IMR-90 (cell line): ENCODE results near the gene SNAPIN. TPM values are rescaled to one million over a fixed set of nuclear protein-coding genes. Genes with fewer than 3 reads are reported as not detected.

ENCODE experiments used
- ATAC-seq: fragments of 200-7000 bp; cut with Tn5 transposase; 2 replicates; pipeline ENCODE4 v1.9.1; 2020; ENCODE audit warnings: low read depth, mild to moderate bottlenecking, moderate library complexity
- BruUV-seq: library from RNA; stranded (reverse); fragments of 400-500 nt; replicated peaks from 2 replicates; lab custom pipeline; 2021; lab: Mats Ljungman, UMichigan
- CTCF ChIA-PET: fragments of 300-600 bp; formaldehyde crosslinking; extraction: SDS; loops from one replicate; lab custom pipeline; 2021; ENCODE audit warnings: antibody characterized with exemption; lab: Yijun Ruan, JAX
- POLR2A ChIA-PET: fragments of 300-600 bp; sonication (Branson Sonifier 250); formaldehyde crosslinking; loops from one replicate; lab custom pipeline; 2022; ENCODE audit warnings: antibody characterized with exemption; ENCODE audit not compliant: unreplicated experiment; lab: Charles Lee
- DNase-seq: peaks from one replicate; pipeline ENCODE4 v3.0.0; 2013
- H2AFZ ChIP-seq: replicated peaks from 2 replicates; pipeline ENCODE3; 2013; ENCODE audit warnings: low read length, mild to moderate bottlenecking; ENCODE audit not compliant: poor library complexity
- H2AK5ac ChIP-seq: 2 replicates; pipeline ENCODE4 v1.6.1; 2013; ENCODE audit warnings: low read depth, low read length, inconsistent platforms
- H2AK9ac ChIP-seq: replicated peaks from 2 replicates; pipeline ENCODE3; 2013; ENCODE audit warnings: mild to moderate bottlenecking, low read depth, low read length, moderate library complexity; ENCODE audit not compliant: poor library complexity
- H2BK120ac ChIP-seq: 2 replicates; pipeline ENCODE4 v1.6.1; 2013; ENCODE audit warnings: low read depth, low read length, inconsistent platforms
- H2BK15ac ChIP-seq: 3 replicates; pipeline ENCODE4 v1.6.1; 2013; ENCODE audit warnings: low read depth, low read length, inconsistent platforms
- H2BK20ac ChIP-seq: 2 replicates; pipeline ENCODE4 v1.6.1; 2013; ENCODE audit warnings: low read depth, mild to moderate bottlenecking, inconsistent platforms, low read length, moderate library complexity
- H2BK5ac ChIP-seq: 2 replicates; pipeline ENCODE4 v1.6.1; 2013; ENCODE audit warnings: mild to moderate bottlenecking, low read depth, low read length, inconsistent platforms; ENCODE audit not compliant: poor library complexity, severe bottlenecking
- H3K14ac ChIP-seq: replicated peaks from 2 replicates; pipeline ENCODE4 v1.6.1; 2013; ENCODE audit warnings: low read depth, low read length, inconsistent platforms
- H3K18ac ChIP-seq: 2 replicates; pipeline ENCODE4 v1.6.1; 2013; ENCODE audit warnings: low read depth, low read length, control low read depth
- H3K23ac ChIP-seq: 2 replicates; pipeline ENCODE4 v1.6.1; 2013; ENCODE audit warnings: low read depth, low read length, inconsistent platforms
- H3K27ac ChIP-seq: 2 replicates; pipeline ENCODE4 v1.5.1; 2013; ENCODE audit warnings: mild to moderate bottlenecking, control low read depth, low read length; ENCODE audit not compliant: insufficient read depth
- H3K27me3 ChIP-seq: 2 replicates; pipeline ENCODE4 v1.6.1; 2013; ENCODE audit warnings: low read length; ENCODE audit not compliant: control insufficient read depth, insufficient read depth
- H3K36me3 ChIP-seq: 2 replicates; pipeline ENCODE4 v1.6.1; 2013; ENCODE audit warnings: low read length, mixed read lengths; ENCODE audit not compliant: control insufficient read depth, insufficient read depth
- H3K4ac ChIP-seq: 2 replicates; pipeline ENCODE4 v1.6.1; 2013; ENCODE audit warnings: low read depth, low read length, inconsistent platforms
- H3K4me1 ChIP-seq: 2 replicates; pipeline ENCODE4 v1.6.1; 2013; ENCODE audit warnings: low read length, mixed read lengths; ENCODE audit not compliant: control insufficient read depth, insufficient read depth
- H3K4me2 ChIP-seq: 2 replicates; pipeline ENCODE4 v1.6.1; 2013; ENCODE audit warnings: low read depth, mild to moderate bottlenecking, control low read depth, low read length, moderate library complexity
- H3K4me3 ChIP-seq: 2 replicates; pipeline ENCODE4 v1.5.1; 2013; ENCODE audit warnings: low read depth, mild to moderate bottlenecking, control low read depth, low read length, moderate library complexity; ENCODE audit not compliant: insufficient read depth
- H3K56ac ChIP-seq: 2 replicates; pipeline ENCODE4 v1.6.1; 2013; ENCODE audit warnings: low read length, inconsistent platforms; ENCODE audit not compliant: insufficient read depth; ENCODE audit errors: extremely low read depth
- H3K79me1 ChIP-seq, 2 experiments: 2 replicates each; pipeline ENCODE4 v1.6.1; 2013; ENCODE audit warnings: low read length in 2 of 2, inconsistent platforms in 1 of 2, low read depth in 1 of 2
- H3K9ac ChIP-seq: 2 replicates; pipeline ENCODE4 v1.6.1; 2013; ENCODE audit warnings: low read depth, low read length, control low read depth
- H3K9me1 ChIP-seq: 2 replicates; pipeline ENCODE4 v1.6.1; 2013; ENCODE audit warnings: low read length, inconsistent platforms; ENCODE audit not compliant: insufficient read depth
- H3K9me3 ChIP-seq: 2 replicates; pipeline ENCODE4 v1.6.1; 2013; ENCODE audit warnings: low read length; ENCODE audit not compliant: control insufficient read depth, insufficient read depth
- H4K20me1 ChIP-seq: 2 replicates; pipeline ENCODE4 v1.6.1; 2013; ENCODE audit warnings: low read length, inconsistent platforms; ENCODE audit not compliant: insufficient read depth
- H4K5ac ChIP-seq: 2 replicates; pipeline ENCODE4 v1.6.1; 2013; ENCODE audit warnings: mild to moderate bottlenecking, low read depth, low read length, control low read depth
- H4K8ac ChIP-seq, 2 experiments: 2 replicates each; pipeline ENCODE4 v1.6.1; 2013; ENCODE audit warnings: low read depth in 2 of 2, low read length in 2 of 2, control low read depth in 1 of 2, inconsistent platforms in 1 of 2
- H4K91ac ChIP-seq: 2 replicates; pipeline ENCODE4 v1.6.1; 2013; ENCODE audit warnings: low read depth, low read length, inconsistent platforms; ENCODE audit not compliant: insufficient read depth
- BHLHE40 ChIP-seq: fragments of 150-350 bp; IDR thresholded peaks from 2 replicates; pipeline ENCODE4 v1.6.1; 2016; ENCODE audit warnings: mild to moderate bottlenecking, low read depth, low read length
- ELK1 ChIP-seq: fragments of 150-350 bp; IDR thresholded peaks from 2 replicates; pipeline ENCODE4 v1.6.1; 2016; ENCODE audit warnings: low read depth, mild to moderate bottlenecking, low read length, moderate library complexity, borderline replicate concordance
- MAFK ChIP-seq: IDR thresholded peaks from 2 replicates; pipeline ENCODE4 v1.6.1; 2012; ENCODE audit warnings: low read depth, low read length, improper control_type of control experiment
- MAZ ChIP-seq: IDR thresholded peaks from 2 replicates; pipeline ENCODE4 v1.6.1; 2012; ENCODE audit warnings: low read depth, mild to moderate bottlenecking, low read length, improper control_type of control experiment, moderate library complexity, borderline replicate concordance
- POLR2A ChIP-seq: IDR thresholded peaks from 2 replicates; pipeline ENCODE4 v1.6.1; 2012; ENCODE audit warnings: mild to moderate bottlenecking, low read depth, low read length
- RAD21 ChIP-seq: IDR thresholded peaks from 2 replicates; pipeline ENCODE4 v1.6.1; 2012; ENCODE audit warnings: low read length, improper control_type of control experiment
- RCOR1 ChIP-seq: IDR thresholded peaks from 2 replicates; pipeline ENCODE4 v1.6.1; 2012; ENCODE audit warnings: mild to moderate bottlenecking, low read length, improper control_type of control experiment; ENCODE audit not compliant: insufficient replicate concordance
- RFX5 ChIP-seq: IDR thresholded peaks from 2 replicates; pipeline ENCODE4 v1.8.0; 2012; ENCODE audit warnings: low read depth, mild to moderate bottlenecking, low read length, moderate library complexity
- WGBS, 2 experiments: methylation state at CpG; one replicate each; pipeline versions ENCODE4 v1.1.5 to v1.1.7; 2013; ENCODE audit warnings: missing lambda C conversion rate in 2 of 2; ENCODE audit not compliant: insufficient read length in 1 of 2; ENCODE audit errors: extremely low coverage in 2 of 2; 5-methylcytosine and 5-hydroxymethylcytosine counted together
- dilution Hi-C: fragments of 300-500 bp; cut with HindIII; formaldehyde crosslinking; loops from one replicate; pipeline ENCODE4 v1.14.3; 2018; ENCODE audit warnings: low sequenced_read_pairs; ENCODE audit not compliant: unreplicated experiment
- in situ Hi-C: fragments of 300-500 bp; cut with MboI; formaldehyde crosslinking; loops from 3 replicates; pipeline ENCODE4 v1.14.3; 2019; ENCODE audit warnings: low sequenced_read_pairs, inconsistent platforms, mixed read lengths
- intact Hi-C: fragments of 100-400 bp; cut with micrococcal nuclease; formaldehyde crosslinking; loops from 2 replicates; pipeline ENCODE4 v1.10.0; 2022
- polyA plus RNA-seq, 3 experiments: library from polyadenylated mRNA; depleted of rRNA; stranded (reverse); fragments of >200 nt; gene quantifications; 2 replicates each; pipeline ENCODE4 v1.2.3, GENCODE V29; 2012; ENCODE audit warnings: low replicate concordance in 1 of 3
- total RNA-seq: library from RNA; depleted of rRNA; stranded (reverse); fragments of >200 nt; gene quantifications from 2 replicates; pipeline ENCODE4 v1.2.3, GENCODE V29; 2012
- TF ChIP-seq, protein P1 (sequence below): fragments of 150-350 bp; IDR thresholded peaks from 2 replicates; pipeline ENCODE4 v1.6.1; 2017; ENCODE audit warnings: mild to moderate bottlenecking, antibody characterized with exemption, low read length, low read depth

SNAPIN gene
- total and polyA plus RNA-seq, 2 of the 4 experiments (the other 2 are of a cell fraction), result 37.4 to 40.9 TPM

DNA sequence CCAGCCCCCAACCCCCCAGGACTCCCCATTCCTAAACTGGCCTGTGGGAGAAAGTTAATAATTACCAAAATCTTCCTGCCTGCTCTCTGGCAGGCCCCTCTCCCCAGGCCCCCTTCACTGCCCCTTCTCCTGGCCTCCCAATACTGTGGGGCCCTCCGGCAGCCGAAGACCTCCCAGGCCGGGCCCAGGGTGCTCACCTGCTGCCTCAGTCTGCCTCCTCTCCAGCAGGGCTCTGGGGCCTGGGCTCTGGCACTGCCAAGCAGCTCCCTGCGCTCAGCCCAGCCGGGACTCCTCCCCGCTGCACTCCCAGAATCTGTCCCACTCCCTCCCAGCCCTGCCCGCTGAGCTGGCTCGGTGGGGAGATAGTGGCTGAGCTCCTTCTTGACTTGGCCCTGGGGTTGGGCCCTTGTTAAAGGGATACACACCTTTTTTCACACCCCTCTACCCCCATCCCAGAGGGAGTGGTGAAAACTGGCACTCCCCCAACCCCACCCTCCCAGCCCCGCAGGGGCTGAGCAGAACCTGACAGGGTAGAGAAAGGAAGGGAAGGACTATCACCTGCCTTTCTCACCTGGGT lies 45.7 kb upstream of the SNAPIN start, which contains the start of gene S100A16:
S100A16 (minus strand) TSS at position 383 of the 577 bp plus-strand sequence. CDS start 4,986 bp downstream, outside the sequence.
- peak; percentile 76 for ATAC-seq
- dilution Hi-C loops (no loop called here), in situ Hi-C loops (no loop called here), intact Hi-C loops (loop anchor here (2.0 kb wide), 1 partner anchor 40 kb away; no protein-coding TSS in a partner anchor)
- peak within 1 kb of the TSS; percentile 99 for H3K9ac ChIP-seq
- ChIA-PET POLR2A (interaction anchor here (0.5 to 1.5 kb wide), 3 partner anchors 14 to 170 kb away, joined by 3 to 10 read pairs (median 6); partner anchors contain the start of gene S100A13), CTCF (interaction anchor here (0.7 to 3.3 kb wide), 5 partner anchors 9 to 79 kb away, joined by 3 to 18 read pairs (median 4); partner anchors contain the start of genes S100A1 and S100A13)
- H2AK5ac ChIP-seq, result peak within 1 kb of the TSS; percentile 92
- peak within 1 kb of the TSS; percentile 93 for H3K14ac ChIP-seq
- peaks cover 43% of the 10 kb centered on the region for H3K4me1 ChIP-seq
- peak within 1 kb of the TSS; percentile 79 to 82 for H4K8ac ChIP-seq
- no peak for TF ChIP-seq RCOR1
- TF ChIP-seq, protein P1, sequence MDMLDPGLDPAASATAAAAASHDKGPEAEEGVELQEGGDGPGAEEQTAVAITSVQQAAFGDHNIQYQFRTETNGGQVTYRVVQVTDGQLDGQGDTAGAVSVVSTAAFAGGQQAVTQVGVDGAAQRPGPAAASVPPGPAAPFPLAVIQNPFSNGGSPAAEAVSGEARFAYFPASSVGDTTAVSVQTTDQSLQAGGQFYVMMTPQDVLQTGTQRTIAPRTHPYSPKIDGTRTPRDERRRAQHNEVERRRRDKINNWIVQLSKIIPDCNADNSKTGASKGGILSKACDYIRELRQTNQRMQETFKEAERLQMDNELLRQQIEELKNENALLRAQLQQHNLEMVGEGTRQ, result no peak
- TF ChIP-seq POLR2A, result peak; percentile 75
- TF ChIP-seq RAD21, result 0 out of 2 replicates have a peak, but pooled peaks have one; percentile 14
- TF ChIP-seq MAFK, result no peak
- no peak for TF ChIP-seq BHLHE40
- no peak for TF ChIP-seq ELK1
- TF ChIP-seq MAZ, result peak; percentile 67; the same call in 1 of the 2 replicates
- no peak for TF ChIP-seq RFX5
- peaks cover 14 to 48% of the 10 kb centered on the region in 2 experiments for H3K79me1 ChIP-seq
- H3K27ac ChIP-seq, result peak within 1 kb of the TSS; percentile 95
- peak within 1 kb of the TSS; percentile 93 for H3K23ac ChIP-seq
- peak within 1 kb of the TSS; percentile 88 for H4K5ac ChIP-seq
- peak within 1 kb of the TSS; percentile 90 for H2BK5ac ChIP-seq
- DNase-seq, result peak; percentile 61
- no peaks in the 10 kb centered on the region for H3K9me3 ChIP-seq
- H3K4me2 ChIP-seq, result peak within 1 kb of the TSS; percentile 94
- peak within 1 kb of the TSS; percentile 96 for H3K4me3 ChIP-seq
- H3K4ac ChIP-seq, result peak within 1 kb of the TSS; percentile 90
- H2AFZ ChIP-seq, result peak within 1 kb of the TSS; percentile 75
- H2BK15ac ChIP-seq, result peak within 1 kb of the TSS; percentile 61; the same call in 2 of the 3 replicates
- peak within 1 kb of the TSS; percentile 88 for H4K91ac ChIP-seq
- peak within 1 kb of the TSS; percentile 76 for H2BK120ac ChIP-seq
- no peaks in the 10 kb centered on the region for H3K27me3 ChIP-seq
- WGBS, 2 experiments, result 0% methylated on average over 2 of the region's 9 CpGs; no CpG with 5 or more reads in 1 of the 2 experiments
- H2BK20ac ChIP-seq, result peak within 1 kb of the TSS; percentile 63
- BruUV-seq, result no TSS peak
- H4K20me1 ChIP-seq, result peaks cover 11% of the 10 kb centered on the region; the same call in 1 of the 2 replicates
- peaks cover 16% of the 10 kb centered on the region for H3K9me1 ChIP-seq
- H2AK9ac ChIP-seq, result peak within 1 kb of the TSS; percentile 99
- peaks cover 3% of the 10 kb centered on the region for H3K36me3 ChIP-seq
- peak within 1 kb of the TSS; percentile 75; the same call in 1 of the 2 replicates for H3K56ac ChIP-seq
- peak within 1 kb of the TSS; percentile 69 for H3K18ac ChIP-seq
